Upper lobe of left lung (tissue), 4 donors: ENCODE results near the gene SURF1.

Source experiments
- EP300 ChIP-seq, 4 donors: sonication (generic); formaldehyde crosslinking; IDR thresholded peaks; one replicate each; pipeline ENCODE4 v1.5.1; 2017; ENCODE audit warnings: antibody characterized with exemption in 4 of 4, control low read depth in 2 of 4
- POLR2A ChIP-seq, 4 donors: fragments of 450-650 bp; IDR thresholded peaks; one replicate each; pipeline ENCODE4 v1.5.1; 2016 to 2017; ENCODE audit warnings: antibody characterized with exemption in 4 of 4, mild to moderate bottlenecking in 2 of 4
- TF ChIP-seq, protein P1 (sequence below), 6 experiments: fragments of 450-650 bp in 4 of 6; fragments of 200-600 bp in 2 of 6; sonication (generic) in 2 of 6; IDR thresholded peaks; one replicate each; pipeline ENCODE4 v1.5.1; 2016 to 2019; ENCODE audit warnings: antibody characterized with exemption in 6 of 6

DNA sequence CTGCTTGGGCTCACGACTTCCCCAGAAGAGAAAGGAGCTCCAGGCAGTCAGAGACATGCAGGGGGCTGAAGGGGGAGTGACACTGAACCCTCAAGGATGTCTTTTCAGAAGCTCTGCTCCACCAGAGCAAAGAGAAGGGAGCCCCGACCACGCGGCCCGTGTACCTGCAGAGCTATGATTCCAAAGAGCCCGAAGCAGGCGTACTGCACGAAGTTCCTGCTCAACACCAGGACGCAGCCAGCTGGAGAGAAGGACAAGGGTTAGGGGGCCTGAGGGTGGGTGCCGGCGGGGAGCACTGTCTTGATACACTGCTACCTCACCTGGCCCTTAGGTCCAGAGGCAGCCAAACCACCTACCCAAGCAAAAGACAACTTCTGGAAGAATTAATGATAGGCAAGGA, 10.1 kb upstream of the SURF1 start:
- TF ChIP-seq POLR2A (IDR thresholded peaks at IDR 0.05) (no peak), EP300 (IDR thresholded peaks at IDR 0.05) (no peak)
- TF ChIP-seq, protein P1, sequence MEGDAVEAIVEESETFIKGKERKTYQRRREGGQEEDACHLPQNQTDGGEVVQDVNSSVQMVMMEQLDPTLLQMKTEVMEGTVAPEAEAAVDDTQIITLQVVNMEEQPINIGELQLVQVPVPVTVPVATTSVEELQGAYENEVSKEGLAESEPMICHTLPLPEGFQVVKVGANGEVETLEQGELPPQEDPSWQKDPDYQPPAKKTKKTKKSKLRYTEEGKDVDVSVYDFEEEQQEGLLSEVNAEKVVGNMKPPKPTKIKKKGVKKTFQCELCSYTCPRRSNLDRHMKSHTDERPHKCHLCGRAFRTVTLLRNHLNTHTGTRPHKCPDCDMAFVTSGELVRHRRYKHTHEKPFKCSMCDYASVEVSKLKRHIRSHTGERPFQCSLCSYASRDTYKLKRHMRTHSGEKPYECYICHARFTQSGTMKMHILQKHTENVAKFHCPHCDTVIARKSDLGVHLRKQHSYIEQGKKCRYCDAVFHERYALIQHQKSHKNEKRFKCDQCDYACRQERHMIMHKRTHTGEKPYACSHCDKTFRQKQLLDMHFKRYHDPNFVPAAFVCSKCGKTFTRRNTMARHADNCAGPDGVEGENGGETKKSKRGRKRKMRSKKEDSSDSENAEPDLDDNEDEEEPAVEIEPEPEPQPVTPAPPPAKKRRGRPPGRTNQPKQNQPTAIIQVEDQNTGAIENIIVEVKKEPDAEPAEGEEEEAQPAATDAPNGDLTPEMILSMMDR (IDR thresholded peaks at IDR 0.05) = no peak
